HepG2 (cell line): ENCODE measurements around the gene HLA-DQA1. TPM values are rescaled to one million over a fixed set of nuclear protein-coding genes. Genes with fewer than 3 reads are reported as not detected.

ENCODE experiments used
- CBX1 ChIP-seq: IDR thresholded peaks from one replicate; pipeline ENCODE4 v1.6.1; 2016; ENCODE audit warnings: antibody characterized with exemption, low read depth
- CCAR2 ChIP-seq: fragments of 200-400 bp; formaldehyde crosslinking; optimal IDR thresholded peaks from 2 replicates; pipeline ENCODE3; 2018; ENCODE audit warnings: low read depth, mild to moderate bottlenecking, low read length, moderate library complexity
- CREB1 ChIP-seq, 2 experiments: fragments of 450-650 bp in 1 of 2; IDR thresholded peaks; 2 replicates each; pipeline ENCODE4 v1.6.1; 2016 to 2017; ENCODE audit warnings: control low read depth in 1 of 2, mild to moderate bottlenecking in 1 of 2, missing compliant biosample characterization in 1 of 2, missing genetic modification characterization in 1 of 2
- HDAC6 ChIP-seq: fragments of 200-600 bp; sonication (generic); IDR thresholded peaks from 2 replicates; pipeline ENCODE4 v1.7.0; 2017; ENCODE audit warnings: mild to moderate bottlenecking, antibody characterized with exemption, low read length, low read depth
- HNF1A ChIP-seq, 2 experiments: sonication (generic) in 1 of 2; formaldehyde crosslinking in 1 of 2; IDR thresholded peaks; 2 replicates each; pipeline versions ENCODE4 v1.4.0 to v1.6.1; 2016 to 2020; ENCODE audit warnings: borderline replicate concordance in 1 of 2, low read depth in 1 of 2, mild to moderate bottlenecking in 1 of 2, missing genetic modification reagents in 1 of 2
- HNF4A ChIP-seq: sonication (generic); formaldehyde crosslinking; IDR thresholded peaks from 2 replicates; pipeline ENCODE4 v1.4.0; 2020; ENCODE audit warnings: missing genetic modification reagents
- NFYB ChIP-seq: sonication (generic); formaldehyde crosslinking; IDR thresholded peaks from 2 replicates; pipeline ENCODE4 v1.4.0; 2020; ENCODE audit warnings: missing genetic modification reagents
- NFYC ChIP-seq: IDR thresholded peaks from 2 replicates; pipeline ENCODE4 v1.6.1; 2016; ENCODE audit warnings: missing genetic modification reagents, missing compliant biosample characterization
- RELA ChIP-seq: sonication (generic); formaldehyde crosslinking; IDR thresholded peaks from 2 replicates; pipeline ENCODE4 v1.4.0; 2020; ENCODE audit warnings: missing genetic modification reagents
- RFX5 ChIP-seq: IDR thresholded peaks from 2 replicates; pipeline ENCODE4 v1.6.1; 2011; ENCODE audit warnings: low read depth, low read length, improper control_type of control experiment
- RFXANK ChIP-seq: IDR thresholded peaks from 2 replicates; pipeline ENCODE4 v1.6.1; 2016
- SRF ChIP-seq: IDR thresholded peaks from 2 replicates; pipeline ENCODE4 v1.6.1; 2011; ENCODE audit warnings: mild to moderate bottlenecking, low read depth, low read length, moderate library complexity
- STAT5B ChIP-seq: sonication (generic); formaldehyde crosslinking; IDR thresholded peaks from 2 replicates; pipeline ENCODE4 v1.4.0; 2020; ENCODE audit warnings: missing genetic modification reagents
- ZBTB46 ChIP-seq: sonication (generic); formaldehyde crosslinking; IDR thresholded peaks from 2 replicates; pipeline ENCODE4 v1.4.0; 2020; ENCODE audit warnings: mild to moderate bottlenecking, missing genetic modification reagents, borderline replicate concordance
- ZNF597 ChIP-seq: sonication (generic); formaldehyde crosslinking; IDR thresholded peaks from 2 replicates; pipeline ENCODE4 v1.5.0; 2020; ENCODE audit warnings: missing genetic modification reagents
- ZNF678 ChIP-seq: sonication (generic); formaldehyde crosslinking; IDR thresholded peaks from 2 replicates; pipeline ENCODE4 v1.4.0; 2020; ENCODE audit warnings: mild to moderate bottlenecking, missing genetic modification reagents
- ZNF772 ChIP-seq: sonication (generic); formaldehyde crosslinking; IDR thresholded peaks from 2 replicates; pipeline ENCODE4 v1.5.0; 2020; ENCODE audit warnings: mild to moderate bottlenecking, missing genetic modification reagents
- polyA plus RNA-seq, 8 experiments: library from polyadenylated mRNA; depleted of rRNA in 3 of 8; stranded (reverse) in 7 of 8; unstranded in 1 of 8; fragments of >200 nt; fragmentation: Illumina TruSeq in 4 of 8; extraction: Trizol in 4 of 8; gene quantifications; 2 replicates each; pipeline versions ENCODE4 v1.2.1 to v1.2.3, GENCODE V29; 2011 to 2016; ENCODE audit warnings: low read depth in 4 of 8, missing spikeins in 1 of 8, mixed read lengths in 1 of 8; ENCODE audit not compliant: insufficient read depth in 1 of 8
- total RNA-seq, 5 experiments: library from RNA; depleted of rRNA; stranded (reverse); fragments of >200 nt; fragmentation: Illumina TruSeq; extraction: Trizol; gene quantifications; 2 replicates each; pipeline ENCODE4 v1.2.3, GENCODE V29; 2016; ENCODE audit warnings: low read depth in 1 of 5
- TF ChIP-seq, protein P1 (sequence below): sonication (generic); formaldehyde crosslinking; IDR thresholded peaks from 2 replicates; pipeline ENCODE4 v1.9.0; 2021; ENCODE audit warnings: missing genetic modification reagents, mild to moderate bottlenecking, borderline replicate concordance

Gene HLA-DQA1
- total and polyA plus RNA-seq, 2 of the 13 experiments (the other 11 are each of a cell fraction or from before 2014, with no cell fraction given), result not detected

- TF ChIP-seq HNF4A (CRISPR knock-in tag) (no peak), RFX5 (peak; percentile 99), ZNF772 (CRISPR knock-in tag) (no peak), NFYB (peak; percentile 52; the same call in 1 of the 2 replicates), CBX1 (no peak), ZNF678 (CRISPR knock-in tag) (no peak), HDAC6 (no peak), CREB1 (IDR thresholded peaks at IDR 0.05) (peak; percentile 31; the same call in 1 of the 2 replicates), CREB1 (CRISPR knock-in tag; IDR thresholded peaks at IDR 0.05) (peak; percentile 68), ZNF597 (no peak), SRF (no peak), STAT5B (CRISPR knock-in tag) (no peak), RELA (CRISPR knock-in tag) (no peak), ZBTB46 (no peak), RFXANK (CRISPR knock-in tag) (peak; percentile 98), NFYC (CRISPR knock-in tag) (peak; percentile 55; the same call in 1 of the 2 replicates), HNF1A (IDR thresholded peaks at IDR 0.05; ENCODE audit: low read depth) (no peak), HNF1A (CRISPR knock-in tag; IDR thresholded peaks at IDR 0.05; ENCODE audit: borderline replicate concordance) (no peak), CCAR2 (no peak)
- TF ChIP-seq, protein P1, sequence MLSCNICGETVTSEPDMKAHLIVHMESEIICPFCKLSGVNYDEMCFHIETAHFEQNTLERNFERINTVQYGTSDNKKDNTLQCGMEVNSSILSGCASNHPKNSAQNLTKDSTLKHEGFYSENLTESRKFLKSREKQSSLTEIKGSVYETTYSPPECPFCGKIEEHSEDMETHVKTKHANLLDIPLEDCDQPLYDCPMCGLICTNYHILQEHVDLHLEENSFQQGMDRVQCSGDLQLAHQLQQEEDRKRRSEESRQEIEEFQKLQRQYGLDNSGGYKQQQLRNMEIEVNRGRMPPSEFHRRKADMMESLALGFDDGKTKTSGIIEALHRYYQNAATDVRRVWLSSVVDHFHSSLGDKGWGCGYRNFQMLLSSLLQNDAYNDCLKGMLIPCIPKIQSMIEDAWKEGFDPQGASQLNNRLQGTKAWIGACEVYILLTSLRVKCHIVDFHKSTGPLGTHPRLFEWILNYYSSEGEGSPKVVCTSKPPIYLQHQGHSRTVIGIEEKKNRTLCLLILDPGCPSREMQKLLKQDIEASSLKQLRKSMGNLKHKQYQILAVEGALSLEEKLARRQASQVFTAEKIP (CRISPR knock-in tag), result no peak
- TF ChIP-seq, all 625 proteins: peak for 6
These were observed 29.5 kb downstream of the HLA-DQA1 start, which contains the start of gene HLA-DQB1 (continued) for GRCh38 chr6:32666420-32667300.
